Loucy (cell line): ENCODE measurements around the gene AHRR.

ENCODE experiments used
- H2AFZ ChIP-seq: fragments of 200-600 bp; sonication (generic); 2 replicates; pipeline ENCODE4 v1.6.0; 2016; ENCODE audit warnings: antibody characterized with exemption, mild to moderate bottlenecking, low read length, moderate library complexity
- H3F3A ChIP-seq: fragments of 200-600 bp; 2 replicates; pipeline ENCODE4 v1.6.0; 2016; ENCODE audit warnings: antibody characterized with exemption, low read depth, mild to moderate bottlenecking
- H3K27me3 ChIP-seq: fragments of 200-600 bp; sonication (generic); 2 replicates; pipeline ENCODE4 v1.6.1; 2014; ENCODE audit warnings: low read length, mild to moderate bottlenecking; ENCODE audit not compliant: insufficient read depth, poor library complexity, severe bottlenecking
- H3K36me3 ChIP-seq: fragments of 200-600 bp; sonication (generic); 2 replicates; pipeline ENCODE4 v1.6.1; 2016; ENCODE audit warnings: low read length; ENCODE audit not compliant: insufficient read depth
- H3K4me1 ChIP-seq: fragments of 200-600 bp; sonication (generic); 2 replicates; pipeline ENCODE4 v1.5.1; 2014; ENCODE audit warnings: low read length, mild to moderate bottlenecking; ENCODE audit not compliant: insufficient read depth, poor library complexity, severe bottlenecking
- H3K4me2 ChIP-seq: fragments of 200-600 bp; sonication (generic); 2 replicates; pipeline ENCODE4 v1.6.0; 2014; ENCODE audit warnings: antibody characterized with exemption, low read length, low read depth, mild to moderate bottlenecking; ENCODE audit not compliant: poor library complexity, severe bottlenecking
- H3K4me3 ChIP-seq: fragments of 200-600 bp; sonication (generic); 2 replicates; pipeline ENCODE4 v1.5.1; 2014; ENCODE audit warnings: low read length, mild to moderate bottlenecking, mixed read lengths; ENCODE audit not compliant: poor library complexity, severe bottlenecking
- H3K79me2 ChIP-seq: fragments of 200-600 bp; sonication (generic); 2 replicates; pipeline ENCODE4 v1.6.1; 2014; ENCODE audit warnings: low read length; ENCODE audit not compliant: insufficient read depth
- H3K9ac ChIP-seq: fragments of 200-600 bp; sonication (generic); 2 replicates; pipeline ENCODE4 v1.6.0; 2014; ENCODE audit warnings: mild to moderate bottlenecking, low read depth, low read length, moderate library complexity; ENCODE audit not compliant: poor library complexity, severe bottlenecking
- H3K9me2 ChIP-seq: fragments of 200-600 bp; sonication (generic); replicated peaks from 2 replicates; pipeline ENCODE4 v1.6.1; 2016; ENCODE audit warnings: low read depth, low read length, mixed read lengths
- H3K9me3 ChIP-seq: fragments of 200-600 bp; sonication (generic); 2 replicates; pipeline ENCODE4 v1.6.1; 2014; ENCODE audit warnings: mild to moderate bottlenecking, antibody characterized with exemption, low read length, low read depth; ENCODE audit not compliant: insufficient read depth
- H4K20me1 ChIP-seq: fragments of 200-600 bp; sonication (generic); 2 replicates; pipeline ENCODE4 v1.6.0; 2014; ENCODE audit warnings: antibody characterized with exemption, low read length, mild to moderate bottlenecking; ENCODE audit not compliant: insufficient read depth, poor library complexity, severe bottlenecking
- EZH2phosphoT487 ChIP-seq: fragments of 200-600 bp; IDR thresholded peaks from 2 replicates; pipeline ENCODE4 v1.6.1; 2018; ENCODE audit warnings: antibody characterized with exemption, mild to moderate bottlenecking, moderate library complexity, borderline replicate concordance
- TF ChIP-seq, protein P1 (sequence below): fragments of 200-600 bp; sonication (generic); conservative IDR thresholded peaks from 2 replicates; pipeline ENCODE4 v1.5.1; 2014; ENCODE audit warnings: mild to moderate bottlenecking, antibody characterized with exemption, low read length

Gene AHRR

DNA sequence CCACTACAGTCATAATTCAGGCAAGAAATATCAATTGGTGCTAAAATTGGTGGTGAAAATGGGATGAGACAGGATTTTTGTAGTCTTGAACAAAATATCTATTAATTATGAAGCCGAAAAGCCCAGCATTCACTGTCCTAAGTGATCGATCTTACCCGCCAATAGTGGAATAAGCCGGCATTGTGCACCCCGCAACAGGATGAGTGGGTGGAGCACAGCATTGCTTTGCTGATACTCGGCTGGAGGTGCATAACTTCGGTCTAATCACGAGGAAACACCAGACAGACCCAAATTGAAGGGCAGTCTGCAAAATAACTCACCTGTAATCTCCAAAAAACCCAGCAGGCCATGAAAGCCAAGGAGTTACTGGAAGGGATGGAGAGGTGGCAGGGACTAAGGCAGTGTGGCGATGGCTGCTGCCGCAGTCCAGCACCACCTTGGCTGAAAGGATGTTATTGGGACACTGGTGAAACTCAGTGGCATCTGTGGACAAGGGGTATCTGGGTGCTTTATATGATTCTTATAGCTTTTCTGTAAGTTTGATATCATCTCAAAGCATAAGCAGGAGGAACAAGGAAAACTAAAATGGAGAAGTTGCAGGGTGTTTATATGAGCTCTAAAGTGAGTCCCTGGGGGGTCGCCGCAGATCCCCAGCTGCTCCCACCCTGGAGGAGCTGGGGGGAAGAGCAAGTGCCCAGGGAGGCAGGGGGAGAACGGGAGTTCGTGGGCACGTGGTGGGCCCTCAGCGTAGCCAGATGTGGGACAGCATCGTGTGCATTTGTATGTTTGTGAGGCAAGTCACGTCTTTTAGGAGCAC, 45.2 kb downstream of the AHRR start:
- Histone ChIP-seq H3K27me3 (no peaks in the 10 kb centered on the region), H3F3A (no peaks in the 10 kb centered on the region), H3K4me1 (peaks cover 36% of the 10 kb centered on the region), H2AFZ (no peak overlapping the region), H3K36me3 (no peaks in the 10 kb centered on the region), H3K79me2 (no peaks in the 10 kb centered on the region), H3K4me3 (no peak overlapping the region), H4K20me1 (no peaks in the 10 kb centered on the region), H3K4me2 (no peak overlapping the region), H3K9ac (no peak overlapping the region), H3K9me2 (no peaks in the 10 kb centered on the region), H3K9me3 (0 out of 2 replicates have a peak, but pooled peaks cover 7% of the 10 kb centered on the region)
- TF ChIP-seq EZH2phosphoT487, result no peak
- TF ChIP-seq, protein P1, sequence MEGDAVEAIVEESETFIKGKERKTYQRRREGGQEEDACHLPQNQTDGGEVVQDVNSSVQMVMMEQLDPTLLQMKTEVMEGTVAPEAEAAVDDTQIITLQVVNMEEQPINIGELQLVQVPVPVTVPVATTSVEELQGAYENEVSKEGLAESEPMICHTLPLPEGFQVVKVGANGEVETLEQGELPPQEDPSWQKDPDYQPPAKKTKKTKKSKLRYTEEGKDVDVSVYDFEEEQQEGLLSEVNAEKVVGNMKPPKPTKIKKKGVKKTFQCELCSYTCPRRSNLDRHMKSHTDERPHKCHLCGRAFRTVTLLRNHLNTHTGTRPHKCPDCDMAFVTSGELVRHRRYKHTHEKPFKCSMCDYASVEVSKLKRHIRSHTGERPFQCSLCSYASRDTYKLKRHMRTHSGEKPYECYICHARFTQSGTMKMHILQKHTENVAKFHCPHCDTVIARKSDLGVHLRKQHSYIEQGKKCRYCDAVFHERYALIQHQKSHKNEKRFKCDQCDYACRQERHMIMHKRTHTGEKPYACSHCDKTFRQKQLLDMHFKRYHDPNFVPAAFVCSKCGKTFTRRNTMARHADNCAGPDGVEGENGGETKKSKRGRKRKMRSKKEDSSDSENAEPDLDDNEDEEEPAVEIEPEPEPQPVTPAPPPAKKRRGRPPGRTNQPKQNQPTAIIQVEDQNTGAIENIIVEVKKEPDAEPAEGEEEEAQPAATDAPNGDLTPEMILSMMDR, result no peak

GRCh38 chr5:367358-368130, 46.0 kb downstream of the AHRR start:
- H3K27me3 ChIP-seq, result no peaks in the 10 kb centered on the region
- TF ChIP-seq EZH2phosphoT487, result no peak
- TF ChIP-seq, protein P1, result no peak
- H3K4me3 ChIP-seq, result no peak overlapping the region
- no peak overlapping the region for H3K4me2 ChIP-seq
- H3K9me2 ChIP-seq, result no peaks in the 10 kb centered on the region
- H3K9me3 ChIP-seq, result 0 out of 2 replicates have a peak, but pooled peaks cover 7% of the 10 kb centered on the region
- H4K20me1 ChIP-seq, result no peaks in the 10 kb centered on the region
- H2AFZ ChIP-seq, result no peak overlapping the region
- H3K36me3 ChIP-seq, result no peaks in the 10 kb centered on the region
- peaks cover 5% of the 10 kb centered on the region; the same call in 1 of the 2 replicates for H3K79me2 ChIP-seq
- peaks cover 44% of the 10 kb centered on the region for H3K4me1 ChIP-seq
- no peak overlapping the region for H3K9ac ChIP-seq
- no peaks in the 10 kb centered on the region for H3F3A ChIP-seq

DNA sequence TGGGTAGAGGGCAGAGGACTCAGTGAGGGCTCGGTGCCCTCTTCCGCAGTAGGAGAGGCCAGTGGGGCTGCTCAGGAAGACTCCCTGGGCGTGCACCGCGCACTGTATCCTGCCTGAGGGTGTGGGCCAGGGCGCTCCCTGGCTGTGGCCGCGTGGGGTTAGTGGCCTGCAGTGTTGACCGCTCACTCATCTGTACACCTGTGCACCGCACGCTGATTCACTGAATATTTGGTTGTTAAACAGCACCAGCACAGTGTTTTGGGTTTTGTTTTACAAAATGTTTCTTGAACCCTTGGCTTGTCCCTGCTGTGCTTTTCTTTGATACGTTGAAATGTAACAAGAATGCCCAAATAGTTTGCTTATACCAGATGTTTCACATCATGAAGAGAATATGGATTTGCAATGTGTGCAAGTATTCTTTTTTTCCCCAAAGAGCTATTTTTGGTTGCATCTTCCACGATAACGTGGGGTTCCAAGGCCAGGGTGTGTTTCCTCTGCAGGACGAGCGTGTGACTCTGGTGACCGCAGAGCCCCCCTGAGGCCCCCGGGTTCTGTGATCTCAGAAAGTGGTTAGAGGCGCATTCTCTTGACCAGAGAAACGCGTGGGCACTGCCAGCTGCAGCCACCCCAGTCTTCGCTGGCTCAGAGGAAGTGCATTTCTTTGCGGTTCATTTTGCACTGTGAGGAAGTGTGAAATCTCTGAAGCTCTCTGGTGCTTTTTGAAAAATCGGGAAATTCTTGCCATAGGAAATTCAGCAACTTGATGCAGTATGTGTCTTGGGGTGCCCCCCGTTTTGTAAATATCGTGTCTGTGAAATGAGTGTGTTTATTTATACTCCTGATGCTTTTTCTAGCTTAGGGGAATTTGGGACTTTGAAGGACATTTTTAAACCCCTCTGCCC, 46.9 kb downstream of the AHRR start:
- Histone ChIP-seq H3K4me3 (no peak overlapping the region), H3F3A (no peaks in the 10 kb centered on the region), H3K4me2 (no peak overlapping the region), H3K27me3 (no peaks in the 10 kb centered on the region), H3K9me3 (0 out of 2 replicates have a peak, but pooled peaks cover 7% of the 10 kb centered on the region), H3K4me1 (peaks cover 53% of the 10 kb centered on the region), H3K79me2 (peaks cover 12% of the 10 kb centered on the region; the same call in 1 of the 2 replicates), H4K20me1 (no peaks in the 10 kb centered on the region), H2AFZ (no peak overlapping the region), H3K36me3 (no peaks in the 10 kb centered on the region), H3K9me2 (no peaks in the 10 kb centered on the region), H3K9ac (no peak overlapping the region)
- TF ChIP-seq, protein P1, result no peak
- no peak for TF ChIP-seq EZH2phosphoT487
